Testis (tissue), 3 donors: Measurements from ENCODE around the gene PLEKHG4B. TPM values are rescaled to one million over a fixed set of nuclear protein-coding genes. Genes with fewer than 3 reads are reported as not detected.
A peak's percentile ranks its signal among the peaks of the same experiment; 100 is the strongest.

Experiments
- DNase-seq: peaks from one replicate; pipeline ENCODE4 v3.0.0-alpha.2; 2019
- H3K27ac ChIP-seq, 2 donors: fragments of 200-600 bp; sonication (generic); one replicate each; pipeline ENCODE4 v1.5.1; 2019
- H3K27me3 ChIP-seq: fragments of 200-600 bp; sonication (generic); one replicate; pipeline ENCODE4 v1.5.1; 2019
- H3K36me3 ChIP-seq: fragments of 200-600 bp; sonication (generic); one replicate; pipeline ENCODE4 v1.5.1; 2017; ENCODE audit warnings: low read depth; ENCODE audit errors: missing control alignments
- H3K4me1 ChIP-seq: fragments of 200-600 bp; sonication (generic); one replicate; pipeline ENCODE4 v1.5.1; 2019
- H3K4me3 ChIP-seq, 2 donors: fragments of 200-600 bp; sonication (generic); one replicate each; pipeline ENCODE4 v1.5.1; 2017 to 2019
- H3K9me3 ChIP-seq: fragments of 200-600 bp; sonication (generic); one replicate; pipeline ENCODE4 v1.5.1; 2017
- POLR2A ChIP-seq: fragments of 450-650 bp; IDR thresholded peaks from one replicate; pipeline ENCODE4 v1.6.1; 2017; ENCODE audit warnings: antibody characterized with exemption, mild to moderate bottlenecking, moderate library complexity
- WGBS, 2 donors: methylation state at CpG; one replicate each; pipeline ENCODE4 v1.1.5; 2018; 5-methylcytosine and 5-hydroxymethylcytosine counted together
- intact Hi-C: fragments of 100-400 bp; cut with DNase I; formaldehyde crosslinking; loops from one replicate; pipeline ENCODE4 v1.15.1; 2023; ENCODE audit warnings: low total_unique reads
- polyA plus RNA-seq: library from polyadenylated mRNA; stranded (reverse); fragments of 350-450 nt; fragmentation: Illumina TruSeq; extraction: RNeasy Lipid Tissue Mini Kit (QIAGEN cat#74804); gene quantifications from one replicate; pipeline ENCODE4 v1.2.3, GENCODE V29; 2014; ENCODE audit warnings: low read depth, low replicate concordance; ENCODE audit not compliant: insufficient read depth
- total RNA-seq, 2 donors: library from RNA; depleted of rRNA; stranded (reverse); fragments of >200 nt; gene quantifications; one replicate each; pipeline ENCODE4 v1.2.3, GENCODE V29; 2016
- TF ChIP-seq, protein P1 (sequence below), 3 experiments: fragments of 450-650 bp in 2 of 3; fragments of 200-600 bp in 1 of 3; sonication (generic) in 1 of 3; IDR thresholded peaks; one replicate each; pipeline ENCODE4 v1.5.1; 2016 to 2019; ENCODE audit warnings: antibody characterized with exemption in 3 of 3, mild to moderate bottlenecking in 2 of 3, moderate library complexity in 1 of 3

Gene PLEKHG4B
- total and polyA plus RNA-seq, 3 donors from 2014 or later, result 3.2 to 6.9 (median 6.0) TPM

GRCh38 chr5:85334-85995 lies 6.5 kb upstream of the PLEKHG4B start:
- no peak for TF ChIP-seq POLR2A
- TF ChIP-seq, protein P1, sequence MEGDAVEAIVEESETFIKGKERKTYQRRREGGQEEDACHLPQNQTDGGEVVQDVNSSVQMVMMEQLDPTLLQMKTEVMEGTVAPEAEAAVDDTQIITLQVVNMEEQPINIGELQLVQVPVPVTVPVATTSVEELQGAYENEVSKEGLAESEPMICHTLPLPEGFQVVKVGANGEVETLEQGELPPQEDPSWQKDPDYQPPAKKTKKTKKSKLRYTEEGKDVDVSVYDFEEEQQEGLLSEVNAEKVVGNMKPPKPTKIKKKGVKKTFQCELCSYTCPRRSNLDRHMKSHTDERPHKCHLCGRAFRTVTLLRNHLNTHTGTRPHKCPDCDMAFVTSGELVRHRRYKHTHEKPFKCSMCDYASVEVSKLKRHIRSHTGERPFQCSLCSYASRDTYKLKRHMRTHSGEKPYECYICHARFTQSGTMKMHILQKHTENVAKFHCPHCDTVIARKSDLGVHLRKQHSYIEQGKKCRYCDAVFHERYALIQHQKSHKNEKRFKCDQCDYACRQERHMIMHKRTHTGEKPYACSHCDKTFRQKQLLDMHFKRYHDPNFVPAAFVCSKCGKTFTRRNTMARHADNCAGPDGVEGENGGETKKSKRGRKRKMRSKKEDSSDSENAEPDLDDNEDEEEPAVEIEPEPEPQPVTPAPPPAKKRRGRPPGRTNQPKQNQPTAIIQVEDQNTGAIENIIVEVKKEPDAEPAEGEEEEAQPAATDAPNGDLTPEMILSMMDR (IDR thresholded peaks at IDR 0.05), result no peak
- 86 to 89% methylated on average over 20 to 22 of the region's 22 CpGs for WGBS, 2 donors

DNA sequence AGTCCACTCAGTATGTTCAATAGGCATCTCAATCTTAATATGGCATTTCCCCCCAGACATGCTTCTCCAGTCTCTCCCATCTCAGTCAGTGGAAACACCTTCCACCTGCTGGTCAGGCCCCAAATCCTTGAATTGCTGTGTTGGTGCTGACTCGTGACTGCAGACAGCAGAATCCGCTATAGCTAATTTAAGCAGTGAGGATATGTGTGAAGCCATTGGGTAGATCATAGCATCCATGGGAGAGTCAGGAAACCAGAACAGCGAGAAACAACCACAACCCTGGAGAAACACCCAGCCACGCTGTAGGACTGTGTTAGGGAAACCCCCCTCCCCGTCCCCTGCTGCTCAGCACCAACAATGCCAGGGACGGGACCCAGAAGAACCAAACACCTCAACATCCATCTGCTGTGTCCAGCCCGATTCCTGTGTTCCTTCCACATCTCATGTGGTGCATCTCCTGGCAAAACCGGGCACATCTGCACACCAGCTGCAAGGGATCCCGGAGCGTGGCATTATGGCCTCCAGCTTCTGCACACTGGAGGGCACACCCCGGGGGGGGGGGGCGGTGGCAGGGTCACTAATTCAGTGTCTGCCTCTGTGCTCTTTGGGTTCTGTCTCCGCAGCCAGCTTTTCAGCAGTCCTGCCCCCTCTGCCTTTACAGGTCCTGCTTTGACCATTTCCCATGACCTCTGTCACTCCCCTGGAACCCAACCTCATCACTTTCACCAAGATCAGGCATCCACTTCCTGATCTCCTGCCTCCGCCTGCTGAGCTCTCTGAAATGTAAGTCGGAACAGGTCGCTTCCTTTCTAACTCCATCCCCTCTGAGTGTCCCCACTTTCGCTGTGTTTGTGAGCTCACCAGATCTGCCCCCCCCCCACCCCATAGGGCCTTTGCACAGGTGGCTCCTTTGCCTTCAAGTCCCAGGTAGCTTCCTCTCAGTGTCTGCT lies 2.4 kb upstream of the PLEKHG4B start:
- TF ChIP-seq, protein P1 (IDR thresholded peaks at IDR 0.05), result no peak
- no peak for TF ChIP-seq POLR2A
- no peak overlapping the region for H3K4me3 ChIP-seq
- H3K27me3 ChIP-seq, result no peaks in the 10 kb centered on the region
- no peak for DNase-seq
- H3K4me1 ChIP-seq, result no peaks in the 10 kb centered on the region
- no peaks in the 10 kb centered on the region for H3K36me3 ChIP-seq
- WGBS, 2 donors, result 84 to 92% methylated on average over 12 to 16 of the region's 17 CpGs
- no peak overlapping the region for H3K27ac ChIP-seq
- intact Hi-C loops, result no loop called here
- H3K9me3 ChIP-seq, result no peaks in the 10 kb centered on the region

More at GRCh38 chr5:85334-85995, 6.5 kb upstream of the PLEKHG4B start:
- no peak for DNase-seq
- Histone ChIP-seq H3K4me1 (no peaks in the 10 kb centered on the region), H3K36me3 (no peaks in the 10 kb centered on the region), H3K9me3 (no peaks in the 10 kb centered on the region), H3K4me3 (no peak overlapping the region), H3K27me3 (no peaks in the 10 kb centered on the region), H3K27ac (no peak overlapping the region)
- intact Hi-C loops, result no loop called here

DNA sequence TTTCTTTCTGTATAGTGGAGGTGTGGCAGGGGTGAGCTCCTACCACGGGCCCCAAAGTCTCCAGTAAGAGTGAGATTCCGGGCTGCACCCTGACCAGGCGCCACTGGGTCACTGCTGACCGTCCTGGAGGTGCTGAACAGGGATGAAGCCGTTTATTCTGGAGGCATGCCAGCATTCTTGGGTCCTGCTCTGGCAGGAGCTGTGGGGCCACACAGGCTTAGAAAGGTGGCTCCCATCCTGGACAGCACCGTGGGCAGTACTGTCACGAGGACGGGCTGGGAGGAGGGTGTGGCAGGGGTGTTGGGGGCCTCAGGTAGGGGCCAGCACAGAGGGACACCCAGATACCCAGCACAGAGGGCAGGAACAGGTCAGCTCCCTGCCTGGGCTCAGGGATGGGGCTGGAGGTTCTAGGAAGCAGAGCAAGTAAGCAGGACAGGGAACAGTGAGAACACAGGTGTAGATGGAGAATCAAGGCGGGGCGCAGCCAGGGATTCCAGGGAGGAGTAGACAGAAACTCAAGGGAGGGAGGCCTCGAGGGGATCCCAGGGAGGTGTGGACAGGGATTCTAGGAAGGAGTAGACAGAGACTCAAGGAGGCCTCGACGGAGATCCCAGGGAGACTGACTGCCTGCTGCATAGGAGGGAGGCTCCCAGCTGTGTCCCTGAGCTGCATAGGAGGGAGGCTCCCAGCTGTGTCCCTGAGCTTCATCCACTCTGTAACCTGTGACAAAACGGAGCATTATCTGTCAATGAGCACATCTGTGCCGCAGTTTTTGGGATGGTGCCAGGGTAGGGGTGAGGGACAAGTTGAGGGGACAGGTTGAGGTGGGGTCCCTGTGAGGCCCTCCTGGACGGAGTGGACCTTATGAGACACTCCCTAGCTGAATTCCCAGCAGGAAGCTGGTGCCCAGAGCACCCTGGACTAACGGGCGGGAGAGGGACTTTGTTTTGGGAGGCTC lies 1.1 kb upstream of the PLEKHG4B start:
- H3K36me3 ChIP-seq, result no peaks in the 10 kb centered on the region
- H3K27ac ChIP-seq, result no peak overlapping the region
- no peak for DNase-seq
- H3K4me3 ChIP-seq, result peak overlapping the region in 1 of 2 donors; percentile 51
- H3K27me3 ChIP-seq, result no peaks in the 10 kb centered on the region
- TF ChIP-seq POLR2A, result no peak
- TF ChIP-seq, protein P1 (IDR thresholded peaks at IDR 0.05), result no peak
- H3K4me1 ChIP-seq, result no peaks in the 10 kb centered on the region
- intact Hi-C loops, result no loop called here
- WGBS, 2 donors, result 37 to 42% methylated on average over 11 to 18 of the region's 18 CpGs
- no peaks in the 10 kb centered on the region for H3K9me3 ChIP-seq

DNA sequence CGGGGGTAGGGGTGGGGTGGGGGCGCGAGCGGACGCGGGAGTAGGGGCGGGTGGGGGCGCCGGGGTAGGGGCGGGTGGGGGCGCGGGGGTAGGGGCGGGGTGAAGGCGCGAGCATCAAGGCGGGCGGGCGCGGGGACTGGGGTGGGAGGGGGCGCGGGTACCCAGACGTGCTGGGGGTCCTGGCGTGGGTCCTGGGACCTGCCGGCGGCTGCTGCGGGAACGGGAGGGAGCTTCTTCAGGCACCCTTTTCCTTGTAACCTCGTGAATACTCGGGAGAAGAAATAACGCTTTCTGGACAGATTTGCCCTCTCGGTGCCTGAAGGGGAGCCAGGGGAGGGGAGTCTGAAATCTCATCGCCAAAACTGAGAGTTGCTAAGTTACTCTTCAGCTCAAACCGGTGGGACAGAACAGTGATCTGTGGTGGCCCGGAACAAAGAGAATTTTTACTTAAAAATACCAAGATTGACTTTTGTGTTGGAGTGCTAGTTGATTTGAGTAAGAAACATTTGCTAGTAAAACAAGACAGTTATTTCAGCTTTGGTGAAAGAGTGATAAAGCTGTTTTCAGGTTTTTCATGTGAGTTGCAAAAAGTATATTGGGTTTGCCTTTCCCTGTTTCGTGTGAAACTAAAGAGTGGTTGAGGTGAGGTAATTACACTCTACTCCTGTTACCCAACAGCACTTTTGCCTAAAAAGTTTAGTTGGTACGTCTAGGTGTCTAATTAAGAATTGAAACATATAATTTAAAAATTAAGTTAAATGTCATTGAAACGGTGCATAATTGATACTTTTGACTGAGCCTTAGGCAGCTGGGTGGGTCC lies 643 bp downstream of the PLEKHG4B start:
- Histone ChIP-seq H3K36me3 (no peaks in the 10 kb centered on the region), H3K27me3 (no peaks in the 10 kb centered on the region), H3K27ac (no peak overlapping the region), H3K9me3 (no peaks in the 10 kb centered on the region), H3K4me3 (no peak overlapping the region), H3K4me1 (no peaks in the 10 kb centered on the region)
- intact Hi-C loops, result no loop called here
- 12 to 13% methylated on average over 10 to 18 of the region's 37 CpGs for WGBS, 2 donors
- TF ChIP-seq, protein P1 (IDR thresholded peaks at IDR 0.05), result no peak
- TF ChIP-seq POLR2A, result no peak
- DNase-seq, result no peak
